ENCODE data around the gene MYRF. TPM values are rescaled to one million over a fixed set of nuclear protein-coding genes. Genes with fewer than 3 reads are reported as not detected.

The MYRF gene
- total and polyA plus RNA-seq, 2 of the 13 experiments (the other 11 are each of a cell fraction or from before 2014, with no cell fraction given) = 10.2 to 25.9 TPM

GRCh38 chr11:61735391-61735790 is 17.0 kb upstream of the MYRF start:
- Histone ChIP-seq H3K36me3 (replicated peaks in 1 of 2; ENCODE audit: control insufficient read depth in 1 of 2, insufficient read depth in 2 of 2, low read length in 2 of 2) (peaks cover 24 to 35% of the 10 kb centered on the region in 2 experiments; a peak in 4 of 5 replicates), H3K9me3 (ENCODE audit: low read length) (no peaks in the 10 kb centered on the region), H3K4me3 (replicated peaks in 1 of 3; ENCODE audit: insufficient read depth in 1 of 3, low read depth in 2 of 3, low read length in 3 of 3) (no peak overlapping the region), H2AFZ (ENCODE audit: low read length) (no peak overlapping the region), H4K20me1 (ENCODE audit: insufficient read depth, low read length) (no peaks in the 10 kb centered on the region), H3K4me2 (ENCODE audit: low read depth, low read length) (no peak overlapping the region), H3K9ac (ENCODE audit: insufficient read depth, low read depth, low read length) (no peak overlapping the region), H3K4me1 (ENCODE audit: insufficient read depth, low read length) (no peaks in the 10 kb centered on the region), H3K79me2 (ENCODE audit: insufficient read depth, low read length) (no peaks in the 10 kb centered on the region), H3K27ac (ENCODE audit: extremely low read length, insufficient read depth, low read length) (no peak overlapping the region), H3K27me3 (ENCODE audit: control insufficient read depth in 1 of 2, insufficient read depth in 2 of 2, low read length in 2 of 2) (no peaks in the 10 kb centered on the region)
- in situ Hi-C loops (cut with HindIII; ENCODE audit: extremely low pct_ligation_motif_present, low pct_unique_long_range_greater_than_20kb) (no loop called here), intact Hi-C loops (cut with micrococcal nuclease; ENCODE audit: unreplicated experiment) (no loop called here)
- TF ChIP-seq PRPF4 (IDR thresholded peaks at IDR 0.05; ENCODE audit: low read depth, low read length, poor library complexity, severe bottlenecking) = no peak
- no peak for TF ChIP-seq NR1H2 (CRISPR knock-in tag; IDR thresholded peaks at IDR 0.05; ENCODE audit: borderline replicate concordance, low read depth)
- TF ChIP-seq NFATC3 (CRISPR knock-in tag; IDR thresholded peaks at IDR 0.05) = no peak
- no peak for TF ChIP-seq REPIN1 (CRISPR knock-in tag; IDR thresholded peaks at IDR 0.05; ENCODE audit: borderline replicate concordance, low read depth)
- TF ChIP-seq NR2C2 (CRISPR knock-in tag; IDR thresholded peaks at IDR 0.05; ENCODE audit: borderline replicate concordance) = no peak
- no peak for TF ChIP-seq ZNF562 (CRISPR knock-in tag; IDR thresholded peaks at IDR 0.05; ENCODE audit: borderline replicate concordance)
- no peak for TF ChIP-seq ZNF891 (CRISPR knock-in tag; IDR thresholded peaks at IDR 0.05)
- no peak for TF ChIP-seq NAIF1 (CRISPR knock-in tag; IDR thresholded peaks at IDR 0.05; ENCODE audit: borderline replicate concordance)
- no peak for TF ChIP-seq GTF2F1 (IDR thresholded peaks at IDR 0.05; ENCODE audit: low read length)
- no peak for TF ChIP-seq KLF12 (CRISPR knock-in tag; IDR thresholded peaks at IDR 0.05; ENCODE audit: borderline replicate concordance)
- 94% methylated on average over 11 of the region's 17 CpGs for WGBS (ENCODE audit: low lambda C conversion rate)
- BruUV-seq (replicated peaks) = no TSS peak
- POLR2A ChIA-PET = no interaction called here
- CTCF ChIA-PET (ENCODE audit: low intra/inter-chr PET ratio, low total read pairs) = no interaction called here
- DNase-seq (ENCODE audit: low spot score) (no peak), FAIRE-seq (no peak), ATAC-seq (no peak)

DNA sequence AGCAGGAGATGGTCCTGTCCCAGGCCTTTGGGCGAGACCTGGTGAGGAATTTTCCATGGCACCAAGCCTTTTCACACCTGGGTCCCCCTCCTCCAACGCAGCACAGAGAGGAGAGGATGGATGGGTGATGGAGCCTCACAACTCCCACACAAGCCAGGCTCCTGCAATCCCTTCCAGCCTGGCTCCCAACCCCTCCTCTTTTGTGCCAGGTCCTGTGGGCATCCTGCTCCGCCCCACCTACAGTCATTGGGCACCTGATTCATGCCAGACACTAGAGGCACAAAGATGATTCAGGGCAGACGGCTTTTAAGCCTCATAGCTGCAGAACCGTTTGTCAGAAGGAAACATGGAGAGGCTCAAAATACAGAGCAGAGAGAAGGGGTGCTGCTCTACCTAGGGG is 16.1 kb upstream of the MYRF start:
- ChIA-PET CTCF (ENCODE audit: low intra/inter-chr PET ratio, low total read pairs) (no interaction called here), POLR2A (no interaction called here)
- ATAC-seq = no peak
- no peak overlapping the region for H3K27ac ChIP-seq (ENCODE audit: extremely low read length, insufficient read depth, low read length)
- no peaks in the 10 kb centered on the region for H3K4me1 ChIP-seq (ENCODE audit: insufficient read depth, low read length)
- in situ Hi-C loops (cut with HindIII; ENCODE audit: extremely low pct_ligation_motif_present, low pct_unique_long_range_greater_than_20kb) (no loop called here), intact Hi-C loops (cut with micrococcal nuclease; ENCODE audit: unreplicated experiment) (no loop called here)
- BruUV-seq (replicated peaks) = no TSS peak
- no peak for FAIRE-seq
- no peaks in the 10 kb centered on the region for H3K79me2 ChIP-seq (ENCODE audit: insufficient read depth, low read length)
- no peak overlapping the region for H2AFZ ChIP-seq (ENCODE audit: low read length)
- no peak for DNase-seq (ENCODE audit: low spot score)
- no peak overlapping the region for H3K4me2 ChIP-seq (ENCODE audit: low read depth, low read length)
- 90% methylated on average over 4 of the region's 5 CpGs for WGBS (ENCODE audit: low lambda C conversion rate)
- no peaks in the 10 kb centered on the region for H4K20me1 ChIP-seq (ENCODE audit: insufficient read depth, low read length)
- no peak overlapping the region for H3K9ac ChIP-seq (ENCODE audit: insufficient read depth, low read depth, low read length)
- H3K36me3 ChIP-seq (replicated peaks in 1 of 2; ENCODE audit: control insufficient read depth in 1 of 2, insufficient read depth in 2 of 2, low read length in 2 of 2) = peaks cover 24 to 38% of the 10 kb centered on the region in 2 experiments; a peak in 4 of 5 replicates
- no peak overlapping the region for H3K4me3 ChIP-seq (replicated peaks in 1 of 3; ENCODE audit: insufficient read depth in 1 of 3, low read depth in 2 of 3, low read length in 3 of 3)
- no peaks in the 10 kb centered on the region for H3K27me3 ChIP-seq (ENCODE audit: control insufficient read depth in 1 of 2, insufficient read depth in 2 of 2, low read length in 2 of 2)
- H3K9me3 ChIP-seq (ENCODE audit: low read length) = no peaks in the 10 kb centered on the region
- TF ChIP-seq ZNF180 (CRISPR knock-in tag; IDR thresholded peaks at IDR 0.05; ENCODE audit: borderline replicate concordance, low read depth) (no peak), MBNL3 (CRISPR knock-in tag; conservative IDR thresholded peaks at IDR 0.05) (no peak), HOXA7 (CRISPR knock-in tag; IDR thresholded peaks at IDR 0.05) (no peak), KLF9 (CRISPR knock-in tag; IDR thresholded peaks at IDR 0.05; ENCODE audit: low read depth) (no peak), MAFG (CRISPR knock-in tag; IDR thresholded peaks at IDR 0.05) (no peak), PREB (CRISPR knock-in tag; IDR thresholded peaks at IDR 0.05) (no peak), ZNF451 (CRISPR knock-in tag; IDR thresholded peaks at IDR 0.05) (no peak), KDM4B (CRISPR knock-in tag; IDR thresholded peaks at IDR 0.05) (no peak), HDAC1 (CRISPR knock-in tag; IDR thresholded peaks at IDR 0.05) (no peak), ZNF430 (CRISPR knock-in tag; IDR thresholded peaks at IDR 0.05) (no peak), CEBPB (IDR thresholded peaks at IDR 0.05; ENCODE audit: borderline replicate concordance, low read depth, low read length) (no peak), ZMYM3 (CRISPR knock-in tag; IDR thresholded peaks at IDR 0.05) (no peak), ZNF354B (CRISPR knock-in tag; IDR thresholded peaks at IDR 0.05) (no peak)

Data from HepG2 (cell line).